ENCODE results near the gene PPP2R2C.

DNA sequence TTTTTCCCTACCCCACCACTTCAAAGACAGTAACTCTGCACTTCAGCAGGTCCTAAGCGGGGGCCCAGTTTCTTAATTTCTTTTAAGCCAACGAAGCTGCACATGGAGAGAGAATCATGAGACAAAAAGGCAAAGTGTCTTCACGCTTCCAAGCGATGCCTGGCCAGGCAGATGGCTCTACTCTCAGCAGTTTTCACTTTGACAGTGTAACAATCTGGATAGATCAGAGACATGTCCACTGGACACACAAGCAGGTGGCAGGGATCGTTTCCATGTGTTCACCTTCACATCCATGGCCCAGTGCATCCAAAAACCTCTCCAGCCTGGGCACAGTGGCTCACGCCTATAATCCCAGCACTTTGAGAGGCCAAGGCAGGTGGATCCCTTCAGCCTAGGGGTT, 27.8 kb downstream of the PPP2R2C start:
- TF ChIP-seq FOS (IDR thresholded peaks at IDR 0.05; ENCODE audit: low read depth, low read length) (no peak), POLR2A (IDR thresholded peaks at IDR 0.05; ENCODE audit: low read depth, low read length) (no peak), MAFK (IDR thresholded peaks at IDR 0.05; ENCODE audit: low read depth, low read length) (no peak), MXI1 (IDR thresholded peaks at IDR 0.05; ENCODE audit: borderline replicate concordance, low read depth, low read length) (no peak), NFE2L2 (IDR thresholded peaks at IDR 0.05; ENCODE audit: low read depth, low read length) (no peak), RCOR1 (IDR thresholded peaks at IDR 0.05; ENCODE audit: insufficient replicate concordance, low read length) (no peak), RAD21 (IDR thresholded peaks at IDR 0.05; ENCODE audit: low read length) (no peak)
- TF ChIP-seq, protein P1, sequence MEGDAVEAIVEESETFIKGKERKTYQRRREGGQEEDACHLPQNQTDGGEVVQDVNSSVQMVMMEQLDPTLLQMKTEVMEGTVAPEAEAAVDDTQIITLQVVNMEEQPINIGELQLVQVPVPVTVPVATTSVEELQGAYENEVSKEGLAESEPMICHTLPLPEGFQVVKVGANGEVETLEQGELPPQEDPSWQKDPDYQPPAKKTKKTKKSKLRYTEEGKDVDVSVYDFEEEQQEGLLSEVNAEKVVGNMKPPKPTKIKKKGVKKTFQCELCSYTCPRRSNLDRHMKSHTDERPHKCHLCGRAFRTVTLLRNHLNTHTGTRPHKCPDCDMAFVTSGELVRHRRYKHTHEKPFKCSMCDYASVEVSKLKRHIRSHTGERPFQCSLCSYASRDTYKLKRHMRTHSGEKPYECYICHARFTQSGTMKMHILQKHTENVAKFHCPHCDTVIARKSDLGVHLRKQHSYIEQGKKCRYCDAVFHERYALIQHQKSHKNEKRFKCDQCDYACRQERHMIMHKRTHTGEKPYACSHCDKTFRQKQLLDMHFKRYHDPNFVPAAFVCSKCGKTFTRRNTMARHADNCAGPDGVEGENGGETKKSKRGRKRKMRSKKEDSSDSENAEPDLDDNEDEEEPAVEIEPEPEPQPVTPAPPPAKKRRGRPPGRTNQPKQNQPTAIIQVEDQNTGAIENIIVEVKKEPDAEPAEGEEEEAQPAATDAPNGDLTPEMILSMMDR (conservative IDR thresholded peaks at IDR 0.05; ENCODE audit: low read depth, low read length): no peak
- TF ChIP-seq, protein P2, sequence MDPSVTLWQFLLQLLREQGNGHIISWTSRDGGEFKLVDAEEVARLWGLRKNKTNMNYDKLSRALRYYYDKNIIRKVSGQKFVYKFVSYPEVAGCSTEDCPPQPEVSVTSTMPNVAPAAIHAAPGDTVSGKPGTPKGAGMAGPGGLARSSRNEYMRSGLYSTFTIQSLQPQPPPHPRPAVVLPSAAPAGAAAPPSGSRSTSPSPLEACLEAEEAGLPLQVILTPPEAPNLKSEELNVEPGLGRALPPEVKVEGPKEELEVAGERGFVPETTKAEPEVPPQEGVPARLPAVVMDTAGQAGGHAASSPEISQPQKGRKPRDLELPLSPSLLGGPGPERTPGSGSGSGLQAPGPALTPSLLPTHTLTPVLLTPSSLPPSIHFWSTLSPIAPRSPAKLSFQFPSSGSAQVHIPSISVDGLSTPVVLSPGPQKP (IDR thresholded peaks at IDR 0.05; ENCODE audit: borderline replicate concordance, low read depth, low read length): no peak

Data from IMR-90 (cell line).